T-helper 9 cell (primary cell): ENCODE measurements around the gene MZT2B.
"Not testable (repeated sequence)": the region's sequence is repeated elsewhere in the genome, so short reads cannot be mapped to it uniquely, and the experiment has no call there.

Source experiments
- DNase-seq: peaks from one replicate; pipeline ENCODE4 v3.0.0-alpha.2; 2020
- total RNA-seq, 2 donors: gene quantifications; one replicate each; lab custom pipeline; 2026; lab: John Stamatoyannopoulos, UW

MZT2B gene, protein sequence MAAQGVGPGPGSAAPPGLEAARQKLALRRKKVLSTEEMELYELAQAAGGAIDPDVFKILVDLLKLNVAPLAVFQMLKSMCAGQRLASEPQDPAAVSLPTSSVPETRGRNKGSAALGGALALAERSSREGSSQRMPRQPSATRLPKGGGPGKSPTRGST
- 65.9 to 68.1 reads per million in 2 donors for total RNA-seq

DNA sequence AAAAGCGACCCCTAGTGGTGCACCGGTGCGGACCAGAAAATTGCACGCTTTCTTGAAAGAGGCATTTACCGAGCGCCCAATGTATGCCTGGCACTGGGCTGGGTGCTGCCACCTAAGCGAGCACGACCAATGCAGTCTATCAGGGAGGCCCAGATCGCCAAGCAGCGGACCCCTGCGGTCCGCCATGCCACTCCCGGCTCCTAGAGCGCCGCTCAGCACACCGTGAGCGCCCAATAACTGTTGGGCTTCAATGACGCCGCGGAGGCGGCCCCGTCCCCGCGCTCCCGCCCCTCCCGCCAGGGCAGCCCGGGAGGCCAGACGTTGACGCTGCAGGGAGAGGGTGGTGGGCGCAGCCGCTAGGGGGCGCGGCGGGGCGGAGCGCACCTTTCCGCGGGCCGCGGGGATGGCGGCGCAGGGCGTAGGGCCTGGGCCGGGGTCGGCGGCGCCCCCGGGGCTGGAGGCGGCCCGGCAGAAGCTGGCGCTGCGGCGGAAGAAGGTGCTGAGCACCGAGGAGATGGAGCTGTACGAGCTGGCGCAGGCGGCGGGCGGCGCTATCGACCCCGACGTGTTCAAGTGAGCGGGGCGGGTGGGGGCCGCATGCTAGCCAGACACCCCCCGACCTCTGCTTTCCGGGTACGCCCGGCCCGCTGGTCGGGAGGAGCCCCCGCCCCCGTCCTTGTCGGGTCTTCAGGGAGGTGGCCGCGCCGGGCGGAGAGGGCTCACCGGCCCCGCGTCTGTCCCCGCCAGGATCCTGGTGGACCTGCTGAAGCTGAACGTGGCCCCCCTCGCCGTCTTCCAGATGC lies at the start of gene MZT2B:
Gene MZT2B, plus strand, starts transcription at position 383 of the 803 bp plus-strand sequence. Its CDS starts 21 bp downstream, at position 404.
- peak; percentile 85 for DNase-seq

DNA sequence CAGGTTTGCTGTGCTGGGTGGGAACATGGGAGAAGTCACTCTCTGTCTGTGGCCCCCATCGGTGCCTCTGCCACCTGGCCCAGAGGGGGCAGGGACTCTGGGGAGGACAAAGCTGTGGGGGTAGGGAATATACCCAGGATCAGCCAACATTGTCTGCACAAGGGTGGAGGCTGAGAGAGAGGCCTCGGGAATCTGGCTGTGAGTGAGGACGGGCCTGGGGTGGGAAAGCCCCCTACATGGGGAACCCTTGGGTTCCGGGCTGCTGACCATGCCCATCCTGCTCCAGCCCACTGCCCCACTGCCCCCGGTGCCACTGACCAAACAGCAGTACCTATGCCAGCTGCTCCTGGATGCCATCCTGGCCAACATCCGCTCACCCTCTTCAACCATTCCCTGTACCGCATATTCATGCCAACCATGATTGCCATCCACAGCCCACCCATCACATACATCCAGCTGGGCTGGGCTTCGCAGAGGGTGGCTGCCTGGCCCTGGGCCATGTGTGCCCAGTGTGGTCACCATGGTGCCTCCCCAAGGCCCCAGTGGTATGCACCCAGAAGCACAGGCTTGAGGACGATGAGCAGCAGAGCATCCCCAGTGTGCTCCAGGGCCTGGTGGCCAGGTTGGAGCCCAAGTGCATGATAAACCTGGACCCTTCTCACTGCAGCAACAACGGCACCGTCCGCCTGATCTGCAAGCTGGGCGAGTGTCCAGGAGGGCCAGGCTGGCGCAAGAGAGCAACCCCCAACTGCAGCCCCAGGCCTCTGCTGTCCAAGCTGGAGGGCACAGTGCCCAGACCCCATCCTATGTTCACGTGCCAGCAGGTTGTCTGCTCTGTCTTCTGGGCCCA lies 46.1 kb upstream of the MZT2B start:
- no peak for DNase-seq

DNA sequence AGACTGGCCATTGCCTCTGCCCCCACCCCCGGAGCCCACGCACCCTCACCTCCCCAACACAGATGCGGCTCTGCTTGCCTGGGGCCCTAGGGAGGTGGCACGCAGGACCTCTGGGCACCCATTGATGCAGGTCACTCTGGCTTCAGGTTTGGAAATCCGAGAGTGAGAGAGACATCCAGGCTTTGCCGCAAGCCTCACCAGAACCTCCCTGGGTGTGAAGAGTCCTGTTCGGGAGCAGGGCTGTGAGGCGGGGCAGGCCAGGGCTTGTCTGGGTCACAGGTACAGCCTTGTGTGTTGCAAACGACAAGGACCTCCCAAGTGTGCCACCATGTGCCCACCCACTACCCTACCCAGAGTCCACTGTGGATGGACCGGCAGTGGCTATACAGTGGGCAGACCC lies 45.5 kb upstream of the MZT2B start:
- not testable (repeated sequence) for DNase-seq

DNA sequence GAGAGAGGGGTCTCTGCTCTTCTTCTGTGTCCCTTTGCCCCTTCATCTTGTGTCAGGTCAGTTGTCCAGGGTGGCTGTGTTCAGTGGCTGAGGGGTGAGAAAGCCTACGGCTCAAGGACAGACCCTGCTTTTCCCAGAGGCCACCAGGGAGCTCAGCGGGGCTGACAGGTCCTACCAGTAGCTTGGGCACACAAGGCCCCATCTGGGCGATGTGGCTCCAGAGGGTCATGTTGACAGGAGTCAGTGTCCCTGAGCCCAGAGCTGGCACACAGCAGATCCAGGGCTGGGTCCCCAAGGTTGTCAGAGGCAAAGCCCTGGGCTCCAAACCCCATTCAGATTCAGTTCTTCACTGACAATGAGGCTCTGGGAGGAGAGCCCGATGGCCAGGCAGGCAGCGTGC lies 44.9 kb upstream of the MZT2B start:
- not testable (repeated sequence) for DNase-seq

DNA sequence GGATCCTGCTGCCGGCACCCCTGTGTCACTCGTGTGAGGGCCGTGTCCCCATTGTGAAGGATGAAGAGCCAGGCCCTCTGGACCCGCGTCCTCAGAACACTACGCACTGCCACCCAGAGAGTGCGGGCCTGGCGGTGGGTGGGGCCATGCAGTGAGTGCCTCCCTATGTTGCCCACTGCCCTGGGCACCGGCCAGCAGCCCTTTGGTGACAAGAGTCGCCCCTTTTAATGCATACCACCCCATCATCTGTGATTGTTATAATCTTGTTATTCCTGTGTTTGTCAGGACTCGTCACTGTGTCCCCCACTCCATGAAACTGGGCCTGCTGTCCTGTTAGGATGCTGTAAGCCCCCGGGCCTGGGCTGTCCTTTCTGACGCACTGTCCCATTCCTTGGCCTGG lies 43.7 kb upstream of the MZT2B start:
- not testable (repeated sequence) for DNase-seq

DNA sequence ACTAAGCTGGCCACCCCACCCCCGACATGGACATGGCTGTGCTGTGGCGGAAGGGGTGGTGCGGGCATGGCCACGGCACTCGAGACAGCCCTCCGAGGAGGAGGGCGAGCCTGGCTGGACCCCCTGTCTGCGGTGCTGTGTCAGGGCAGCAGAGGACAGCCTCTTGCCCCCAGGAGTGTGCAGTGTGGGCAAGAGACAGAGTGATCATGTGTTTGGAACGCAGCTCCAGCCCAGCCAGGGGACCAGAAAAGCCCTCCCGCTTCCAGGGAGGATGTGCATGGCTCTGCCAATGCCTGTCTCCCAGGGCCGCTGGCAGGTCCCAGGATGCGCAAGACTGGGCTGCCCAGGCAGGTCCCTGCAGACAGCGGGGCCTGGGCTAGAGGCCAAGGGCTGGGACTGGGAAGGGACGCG lies 43.2 kb upstream of the MZT2B start:
- DNase-seq, result not testable (repeated sequence)

DNA sequence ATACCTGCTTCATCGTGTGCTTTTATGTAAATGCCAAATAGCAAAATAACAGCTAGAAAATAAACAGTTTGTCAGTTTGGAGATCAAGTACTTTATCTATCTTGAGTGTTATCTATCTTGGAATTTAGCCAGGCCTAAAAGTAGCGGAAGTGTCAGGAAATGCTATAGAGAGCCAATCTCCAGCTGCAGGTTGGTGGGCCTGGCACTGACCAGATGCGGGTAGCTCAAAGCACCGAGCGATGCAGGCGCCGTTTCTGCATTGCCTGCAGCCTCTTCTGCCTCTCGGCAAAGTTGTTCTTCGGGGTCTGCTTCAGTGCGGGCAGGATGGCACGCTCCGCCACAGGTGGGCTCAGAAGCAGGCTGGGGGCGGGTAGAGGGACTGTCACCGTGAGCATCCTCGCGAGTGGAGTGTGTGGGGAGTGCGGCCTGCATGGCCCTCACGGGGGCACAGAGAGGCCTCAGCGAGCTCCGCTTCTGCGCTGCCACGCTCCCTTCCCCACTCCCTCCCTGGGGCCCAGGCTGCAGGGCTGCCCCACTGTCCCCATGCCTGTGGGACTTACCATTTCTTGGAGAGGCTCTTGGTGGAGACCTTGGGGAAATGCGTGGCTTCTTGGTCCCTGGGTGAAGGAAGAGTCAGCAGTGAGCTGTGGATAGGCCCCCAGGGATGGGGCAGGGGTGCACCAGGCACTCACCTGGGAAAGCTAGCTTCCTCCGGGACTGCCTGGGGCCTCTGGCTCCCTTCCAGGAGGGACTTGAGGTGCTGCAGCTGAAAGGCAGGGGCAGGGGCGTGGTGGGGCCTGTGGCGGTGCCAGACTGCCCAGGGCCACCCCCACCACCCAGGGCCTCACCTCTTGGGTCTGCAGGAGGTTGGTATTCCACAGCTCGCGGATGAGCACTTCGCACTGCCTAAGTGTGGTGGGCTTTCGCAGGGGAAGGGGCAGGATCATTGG lies 42.5 kb upstream of the MZT2B start:
- not testable (repeated sequence) for DNase-seq

DNA sequence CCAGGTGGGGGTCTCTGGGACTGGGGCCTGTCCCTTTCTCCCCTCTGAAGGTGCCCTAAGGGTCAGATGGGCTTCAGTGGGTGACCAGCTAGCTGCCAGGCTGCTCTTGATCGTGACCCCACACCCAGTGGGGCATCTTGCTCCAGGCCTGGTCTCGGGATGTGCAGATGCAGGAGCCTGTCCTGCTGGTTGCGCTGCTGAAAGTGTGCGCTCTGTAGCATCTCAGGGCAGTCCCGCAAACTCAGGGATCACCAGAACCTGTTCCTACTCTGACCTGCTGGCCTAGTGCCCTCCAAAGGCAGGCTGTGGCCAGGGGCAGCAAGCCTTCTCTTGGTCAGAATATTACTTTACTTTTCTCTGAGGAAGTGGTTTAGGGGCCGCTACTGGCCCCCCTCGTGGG lies 41.5 kb upstream of the MZT2B start:
- DNase-seq, result not testable (repeated sequence)

DNA sequence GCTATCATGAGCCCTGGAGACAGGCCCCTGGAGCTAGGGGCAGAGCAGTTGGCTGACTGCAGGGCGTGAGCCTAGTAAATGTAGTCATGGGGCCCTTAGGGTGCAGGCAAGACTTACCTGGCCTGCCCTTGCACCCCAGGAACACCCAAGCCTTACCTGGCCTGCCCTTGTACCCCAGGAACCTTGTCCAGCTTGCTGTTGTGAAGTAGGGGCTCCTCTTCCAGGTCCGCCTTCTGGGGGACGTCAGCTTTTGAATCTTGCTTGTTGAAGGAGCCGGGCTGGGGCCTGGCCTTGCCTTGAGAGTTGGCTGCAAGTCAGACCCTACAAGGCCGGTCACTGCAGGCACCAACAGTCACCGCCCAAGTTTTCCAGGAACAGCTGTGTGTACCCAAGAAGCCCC lies 41.1 kb upstream of the MZT2B start:
- DNase-seq, result not testable (repeated sequence)

DNA sequence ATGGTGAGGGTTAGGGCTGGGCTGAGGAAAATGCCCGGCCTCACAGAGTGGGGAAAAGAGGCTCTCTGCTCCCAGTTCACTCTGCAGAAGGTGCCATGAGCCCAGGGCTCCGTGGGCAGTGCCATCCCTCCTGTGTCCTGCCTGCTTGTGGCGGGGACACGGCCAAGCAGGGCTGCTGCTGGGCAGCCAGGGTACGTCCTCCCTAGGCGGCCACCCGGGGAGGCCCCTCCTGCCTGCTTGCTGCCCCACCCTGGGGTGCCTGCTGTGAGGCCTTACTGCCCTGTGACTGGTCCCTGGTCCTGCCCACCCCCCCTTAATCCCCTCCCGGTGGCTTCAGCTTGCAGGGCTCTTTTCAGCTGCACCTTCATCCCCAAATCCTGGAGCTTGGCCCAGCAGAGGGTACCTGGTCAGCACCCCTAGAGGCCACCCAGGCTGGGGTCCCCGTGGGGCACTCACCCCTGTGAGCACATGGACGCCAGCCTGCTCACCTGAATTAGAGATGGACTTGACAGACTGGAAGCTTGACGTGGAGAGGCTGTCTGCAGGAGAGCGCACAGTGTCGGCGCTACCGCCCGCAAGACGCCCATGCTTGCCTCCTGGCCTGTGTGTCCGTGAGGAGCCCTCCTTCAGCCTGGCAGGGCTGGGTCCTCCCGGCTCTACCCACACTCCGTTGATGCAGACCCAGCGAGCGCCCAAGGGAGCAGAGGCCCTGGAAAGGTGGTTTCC lies 40.3 kb upstream of the MZT2B start:
- not testable (repeated sequence) for DNase-seq

DNA sequence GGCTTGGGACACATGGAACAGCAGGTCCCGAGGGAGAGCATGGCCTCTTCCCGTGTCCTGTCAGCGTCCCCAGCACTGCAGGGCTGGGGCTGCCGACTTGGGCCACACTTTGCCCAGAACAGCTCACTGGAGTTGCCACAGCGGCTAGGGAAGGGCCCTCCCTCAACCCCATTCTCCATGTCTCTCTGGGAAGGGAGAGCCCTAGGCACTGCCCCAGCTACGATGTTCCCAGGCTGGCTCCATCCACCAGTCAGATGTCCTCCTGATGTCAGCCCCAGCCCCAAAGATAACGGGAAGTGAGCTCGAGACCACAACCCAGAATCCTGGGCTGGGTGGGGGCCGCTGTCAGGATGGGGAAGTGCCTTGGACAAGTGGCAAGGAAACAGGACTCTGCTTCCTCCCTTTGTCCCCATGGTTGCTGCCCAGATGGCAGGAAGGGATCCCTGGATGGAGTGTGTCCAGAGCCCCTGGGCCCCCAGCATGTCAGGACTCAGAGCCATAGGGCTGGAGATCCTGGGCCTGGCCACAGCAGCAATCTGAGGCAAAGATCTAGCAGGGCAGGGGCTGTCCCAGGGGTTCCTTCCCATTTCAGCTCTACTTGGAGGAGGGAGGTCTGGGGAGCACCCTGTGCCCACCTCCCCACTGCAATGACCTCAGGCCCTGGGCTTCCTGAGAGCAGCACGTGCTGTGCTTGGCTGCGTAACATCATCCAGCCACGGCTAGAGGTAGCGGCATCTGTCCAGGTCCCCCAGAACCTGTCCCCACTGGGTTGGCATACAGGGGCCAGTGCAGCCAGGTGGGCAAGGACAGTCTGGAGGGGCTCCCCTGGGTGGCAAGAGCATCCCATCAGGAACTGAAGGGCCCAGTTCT lies 39.4 kb upstream of the MZT2B start:
- not testable (repeated sequence) for DNase-seq

DNA sequence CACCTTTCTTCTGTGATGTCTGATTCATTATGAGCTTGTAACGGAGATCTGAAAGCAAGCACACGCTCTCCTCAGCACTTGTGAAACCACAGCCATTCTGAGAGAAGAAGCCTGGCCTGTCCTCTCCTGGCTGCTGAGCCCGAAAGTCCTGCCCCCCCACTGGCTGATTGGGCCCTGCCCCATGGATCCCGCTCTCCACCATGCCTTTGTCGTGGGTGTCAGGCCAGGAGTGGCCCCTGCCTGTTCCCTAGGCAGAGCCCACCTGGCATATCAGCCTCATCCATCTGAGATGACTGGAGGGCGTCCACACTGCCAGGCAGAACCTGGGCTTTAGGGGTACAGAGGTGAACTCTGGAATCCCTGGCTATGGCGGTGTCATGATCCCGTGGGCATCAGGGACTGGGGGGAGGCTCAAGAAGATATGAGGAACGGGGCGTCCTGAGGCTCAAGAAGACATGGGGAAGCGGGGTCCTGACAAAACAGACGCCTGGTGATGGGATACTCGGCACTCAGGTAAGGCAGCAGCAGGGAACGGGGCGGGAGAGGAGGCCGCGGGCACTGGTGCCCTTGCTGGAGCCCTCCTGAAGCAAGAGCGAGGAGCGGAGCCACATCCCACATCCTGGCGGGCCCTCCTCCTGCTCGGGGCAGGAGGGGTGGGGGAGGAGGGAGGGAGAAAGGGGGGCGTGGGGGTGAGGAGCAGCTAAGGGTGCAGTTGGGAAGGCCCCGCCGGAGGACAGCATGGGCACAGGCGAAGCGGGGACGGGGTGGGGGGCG lies 38.6 kb upstream of the MZT2B start:
- DNase-seq, result not testable (repeated sequence)

DNA sequence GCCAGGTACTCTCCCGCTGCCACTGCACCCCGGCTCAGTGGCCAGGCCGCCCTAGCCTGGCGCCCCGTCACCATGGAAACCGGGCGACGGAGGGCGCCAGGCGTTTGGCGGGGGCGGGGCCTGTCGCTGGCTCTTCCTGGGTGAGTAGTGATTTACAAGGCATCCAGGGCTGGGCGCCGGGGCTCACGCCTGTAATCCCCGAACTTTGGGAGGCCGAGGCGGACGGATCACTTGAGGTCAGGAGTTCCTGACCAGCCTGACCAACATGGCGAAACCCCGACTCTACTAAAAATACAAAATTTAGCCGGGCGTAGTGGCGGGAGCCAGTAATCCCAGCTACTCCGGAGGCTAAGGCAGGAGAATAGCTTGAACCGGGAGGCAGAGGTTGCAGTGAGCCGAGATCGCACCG lies 37.1 kb upstream of the MZT2B start, which contains the start of gene CCDC74B:
Gene CCDC74B, minus strand, starts transcription at position 107 of the 409 bp plus-strand sequence. CDS start 116 bp downstream, outside the sequence.
- peak; percentile 43 for DNase-seq

DNA sequence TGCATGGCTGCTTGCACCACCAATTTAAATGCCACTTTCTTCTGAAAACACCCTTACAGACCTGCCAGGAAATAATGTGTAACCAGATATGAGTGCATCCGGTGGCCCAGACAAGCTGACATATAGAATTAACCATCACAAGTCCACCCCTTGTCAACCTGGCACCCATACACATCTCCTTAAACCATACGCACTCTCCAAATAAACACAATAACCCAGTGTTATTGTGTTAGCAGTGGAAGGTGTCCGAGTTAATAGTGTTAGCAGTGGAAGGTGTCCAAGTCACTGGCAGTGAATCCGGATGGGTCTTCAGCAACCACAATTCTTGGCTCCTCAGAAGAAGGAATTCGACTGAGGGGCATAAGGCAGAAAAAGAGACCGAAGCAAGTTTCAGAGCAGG lies 33.5 kb upstream of the MZT2B start:
- not testable (repeated sequence) for DNase-seq

DNA sequence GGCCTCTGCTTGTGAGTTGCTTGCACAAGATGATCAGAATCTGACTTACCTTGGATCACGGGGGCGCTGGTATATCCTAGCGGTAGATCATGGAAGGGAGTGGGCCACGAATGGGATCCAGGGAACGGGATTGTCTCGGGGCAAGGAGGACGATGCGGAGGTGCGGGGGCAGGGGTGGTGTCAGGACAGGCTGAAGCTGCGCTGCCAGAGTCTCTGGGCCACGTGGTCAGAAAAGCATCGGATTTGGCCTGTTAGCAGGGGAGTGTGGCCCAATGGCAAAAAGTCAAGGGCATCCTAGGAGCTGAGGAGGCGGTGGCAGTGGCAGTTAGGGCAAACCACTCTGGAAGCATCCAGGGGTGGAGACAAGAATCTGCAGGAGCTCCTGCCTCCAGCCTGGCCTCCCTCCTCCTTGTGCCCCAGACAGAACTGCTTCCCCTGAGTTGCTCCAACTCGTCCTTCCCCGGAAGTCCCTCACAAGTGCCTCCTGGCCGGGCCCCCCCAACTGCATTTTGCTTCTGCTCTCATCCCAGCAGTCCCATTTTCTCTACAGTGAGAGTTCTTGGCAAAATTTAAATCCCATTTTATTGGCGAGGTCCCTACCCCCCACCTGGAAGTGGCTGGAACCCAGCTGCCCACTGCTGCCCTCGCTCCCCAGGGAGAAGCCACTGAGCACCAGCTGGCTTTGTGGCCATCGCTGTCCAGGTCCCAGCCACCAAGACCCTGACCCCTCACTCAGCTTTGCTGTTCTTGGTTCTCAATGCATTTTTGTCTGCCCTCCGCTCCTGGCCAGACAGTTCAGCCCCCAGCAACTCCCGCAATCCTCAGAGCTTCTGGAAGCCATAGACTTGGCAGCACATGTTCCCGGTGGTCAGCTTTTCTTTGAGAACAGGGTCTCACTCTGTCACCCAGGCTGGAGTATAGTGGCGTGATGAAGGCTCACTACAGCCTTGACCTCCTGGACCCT lies 31.6 kb upstream of the MZT2B start:
- DNase-seq, result no peak

DNA sequence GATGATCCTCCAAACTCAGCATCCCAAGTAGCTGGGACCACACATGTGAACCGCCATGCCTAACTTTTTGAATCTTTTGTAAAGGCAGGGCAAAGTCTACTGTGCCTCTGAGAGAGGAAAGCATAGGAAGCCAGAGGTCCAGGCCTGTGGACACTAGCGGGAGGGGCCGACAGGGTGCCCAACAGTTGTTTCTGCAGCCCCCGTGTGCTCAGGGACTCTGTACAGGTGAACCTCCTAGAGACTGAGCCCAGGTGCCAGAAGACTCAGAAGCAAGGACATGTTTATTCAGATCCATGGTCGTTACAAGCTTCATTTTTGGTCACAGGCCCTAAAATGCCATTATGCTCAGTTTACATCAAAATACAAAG lies 30.9 kb upstream of the MZT2B start:
- DNase-seq, result not testable (repeated sequence)

DNA sequence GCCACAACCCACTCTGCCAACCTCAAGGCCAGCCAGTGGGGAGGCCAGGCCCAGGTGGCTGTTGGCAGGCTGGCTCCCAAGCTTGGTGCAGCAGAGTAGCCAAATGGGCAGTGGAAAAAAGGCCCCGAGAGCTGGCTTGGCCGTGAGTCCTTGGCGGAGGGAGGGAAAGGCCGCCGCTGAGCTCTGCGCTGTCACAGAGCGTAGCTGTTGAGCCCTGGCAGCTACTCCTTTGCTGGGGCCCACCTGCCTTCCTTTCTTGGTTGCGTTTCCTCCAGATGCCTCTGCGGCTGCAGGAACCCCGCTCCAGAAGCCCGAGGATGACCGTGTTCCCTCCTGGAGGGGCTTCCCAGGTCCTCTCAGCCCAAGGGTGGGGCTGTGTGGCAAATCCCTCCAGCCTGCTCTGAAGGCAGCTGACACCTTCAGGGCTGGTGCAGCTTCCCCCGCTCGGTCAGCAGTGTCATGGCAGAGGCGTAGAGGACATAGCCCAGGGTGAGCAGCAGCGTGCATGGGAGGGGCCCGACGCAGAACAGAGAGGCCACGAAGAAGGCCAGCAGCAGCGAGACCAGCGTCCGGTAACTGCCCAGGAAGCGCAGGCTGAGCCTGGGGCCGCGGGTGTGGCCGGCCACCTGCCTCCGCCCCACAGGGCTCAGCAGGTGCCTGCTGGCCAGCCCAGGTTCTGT lies 29.8 kb upstream of the MZT2B start:
- not testable (repeated sequence) for DNase-seq
